ENCODE measurements around the gene CENPE.

DNA sequence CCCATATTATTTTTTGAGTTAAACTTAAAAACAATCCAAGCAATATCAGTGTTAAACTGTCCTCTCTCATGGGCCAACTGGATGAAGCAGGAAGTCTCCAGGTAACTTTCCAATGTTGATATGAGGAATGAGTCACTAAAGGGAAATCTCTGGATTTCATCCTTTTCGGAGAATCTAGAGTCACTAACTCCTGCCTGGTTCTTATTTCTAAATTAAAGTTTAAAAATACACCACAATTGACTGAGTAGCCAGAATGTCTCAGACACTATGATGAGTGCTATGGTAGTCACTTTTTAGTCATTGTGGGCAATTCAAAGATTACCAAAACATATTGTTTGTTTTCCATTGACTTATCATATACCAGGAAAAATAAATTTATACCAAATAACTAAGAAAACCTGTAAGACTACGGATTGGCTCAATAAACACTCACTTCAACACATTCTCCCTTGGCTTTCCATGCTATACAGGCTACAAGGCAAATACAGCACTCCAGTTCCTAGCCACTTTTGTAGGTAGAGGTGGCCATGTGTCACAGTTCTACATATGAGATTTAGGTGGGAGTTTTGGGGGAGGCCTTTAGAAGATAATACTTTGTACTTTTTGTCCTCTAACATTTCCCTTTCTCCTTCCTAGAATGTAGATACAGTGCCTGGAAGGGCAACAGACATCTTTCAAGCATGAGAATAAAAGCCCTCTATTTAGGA, 130.1 kb downstream of the CENPE start:
- TF ChIP-seq CTCF (conservative IDR thresholded peaks at IDR 0.05; ENCODE audit: low read length) (no peak), EZH2phosphoT487 (IDR thresholded peaks at IDR 0.05; ENCODE audit: borderline replicate concordance, low read depth, low read length) (no peak)

Data from OCI-LY7 (cell line).